ENCODE results near the gene BRSK2.
"Not testable (repeated sequence)": the region's sequence is repeated elsewhere in the genome, so short reads cannot be mapped to it uniquely, and the experiment has no call there.

The BRSK2 gene

DNA sequence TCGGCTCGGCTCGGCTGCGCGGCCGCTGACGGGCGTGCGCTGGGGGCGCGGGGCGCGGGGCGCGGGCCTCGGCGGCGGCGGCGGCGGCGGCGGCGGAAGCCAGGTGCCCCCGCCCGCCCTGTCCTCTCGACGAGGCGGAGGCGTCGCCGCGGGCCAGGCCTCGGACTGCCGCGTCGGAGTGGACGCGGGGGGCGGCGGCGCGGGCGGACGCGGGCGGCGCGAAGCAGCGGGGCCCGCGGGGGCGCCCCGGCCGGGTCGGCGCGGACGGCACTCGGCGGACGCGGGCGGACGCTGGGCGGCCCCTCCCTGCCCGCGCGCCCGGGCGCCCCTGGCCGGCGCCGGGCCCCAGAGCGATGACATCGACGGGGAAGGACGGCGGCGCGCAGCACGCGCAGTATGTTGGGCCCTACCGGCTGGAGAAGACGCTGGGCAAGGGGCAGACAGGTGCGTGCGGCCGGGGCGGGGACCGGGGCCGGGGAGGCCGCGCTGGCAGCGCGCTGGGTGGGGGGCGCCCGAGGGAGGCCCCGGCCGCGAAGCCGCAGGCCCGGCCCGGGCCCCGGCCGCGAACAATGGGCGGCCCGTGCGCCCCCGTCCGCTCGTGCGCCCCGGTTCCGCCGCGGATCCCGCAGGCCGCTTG lies at the start of gene BRSK2:
BRSK2 (plus strand) TSS at position 3 of the 637 bp plus-strand sequence; CDS start at position 354, 351 bp downstream.
- DNase-seq: no peak

DNA sequence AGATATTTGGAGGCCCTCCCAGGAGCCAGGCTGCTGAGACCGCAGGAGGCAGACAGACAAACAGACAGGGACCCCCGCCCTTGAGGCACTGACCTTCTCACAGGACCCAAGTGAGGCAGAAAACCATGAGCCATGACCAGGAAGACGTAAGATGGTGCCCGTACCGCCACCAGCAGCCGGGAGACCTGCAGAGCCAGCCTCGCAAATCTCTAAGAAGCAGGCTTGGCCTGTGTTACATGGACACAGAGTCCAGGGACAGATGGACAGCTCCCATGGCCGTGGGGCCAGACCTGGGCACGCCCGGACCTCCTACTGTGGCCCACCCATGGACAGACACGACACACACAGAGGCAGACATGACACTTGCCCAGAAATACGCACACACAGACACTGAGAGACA lies 49.6 kb upstream of the BRSK2 start:
- no peak for DNase-seq

DNA sequence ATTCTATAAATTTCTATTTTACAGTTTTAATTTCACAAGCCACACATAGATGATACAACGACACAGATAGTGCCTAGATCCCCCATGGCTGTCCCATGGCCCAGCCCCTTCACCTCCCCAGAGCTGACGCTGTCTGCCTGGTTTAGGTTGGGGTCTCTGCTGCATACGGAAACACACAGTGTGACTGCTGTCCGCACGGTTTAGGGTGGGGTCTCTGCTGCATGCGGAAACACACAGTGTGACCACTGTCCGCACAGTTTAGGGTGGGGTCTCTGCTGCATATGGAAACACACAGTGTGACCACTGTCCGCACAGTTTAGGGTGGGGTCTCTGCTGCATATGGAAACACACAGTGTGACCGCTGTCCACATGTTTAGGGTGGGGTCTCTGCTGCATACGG lies 48.5 kb upstream of the BRSK2 start:
- not testable (repeated sequence) for DNase-seq

DNA sequence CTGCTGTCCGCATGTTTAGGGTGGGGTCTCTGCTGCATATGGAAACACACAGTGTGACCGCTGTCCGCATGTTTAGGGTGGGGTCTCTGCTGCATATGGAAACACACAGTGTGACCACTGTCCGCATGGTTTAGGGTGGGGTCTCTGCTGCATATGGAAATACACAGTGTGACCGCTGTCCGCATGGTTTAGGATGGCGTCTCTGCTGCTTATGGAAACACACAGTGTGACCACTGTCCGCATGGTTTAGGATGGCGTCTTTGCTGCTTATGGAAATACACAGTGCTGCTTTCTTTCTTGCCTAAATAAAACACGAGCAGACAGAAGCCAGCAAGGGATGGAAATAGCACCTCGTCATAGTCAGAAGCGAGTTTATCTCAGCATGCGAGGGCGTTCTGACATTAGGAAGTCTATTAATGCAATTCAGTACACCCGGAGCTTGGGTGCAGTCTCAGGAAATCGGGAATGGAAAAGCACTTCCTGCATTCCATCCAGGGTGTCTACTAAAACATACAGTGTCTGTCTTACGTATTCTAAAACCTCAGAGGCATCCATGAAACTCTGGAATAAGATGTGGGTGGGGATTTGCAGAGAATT lies 47.7 kb upstream of the BRSK2 start:
- DNase-seq: no peak

DNA sequence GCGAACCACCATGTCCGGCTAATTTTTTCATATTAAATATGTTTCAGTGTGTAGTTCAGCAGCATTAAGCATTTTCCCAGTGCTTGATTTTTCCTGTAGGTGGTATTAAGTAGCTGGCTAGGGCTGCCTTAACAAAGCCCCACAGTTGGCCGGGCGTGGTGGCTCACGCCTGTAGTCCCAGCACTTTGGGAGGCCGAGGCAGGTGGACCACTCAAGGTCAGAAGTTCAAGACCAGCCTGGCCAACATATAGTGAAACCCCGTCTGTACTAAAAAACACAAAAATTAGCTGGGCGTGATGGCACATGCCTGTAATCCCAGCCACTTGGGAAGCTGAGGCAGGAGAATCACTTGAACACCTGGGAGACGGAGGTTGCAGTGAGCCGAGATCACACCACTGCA lies 46.8 kb upstream of the BRSK2 start:
- no peak for DNase-seq

DNA sequence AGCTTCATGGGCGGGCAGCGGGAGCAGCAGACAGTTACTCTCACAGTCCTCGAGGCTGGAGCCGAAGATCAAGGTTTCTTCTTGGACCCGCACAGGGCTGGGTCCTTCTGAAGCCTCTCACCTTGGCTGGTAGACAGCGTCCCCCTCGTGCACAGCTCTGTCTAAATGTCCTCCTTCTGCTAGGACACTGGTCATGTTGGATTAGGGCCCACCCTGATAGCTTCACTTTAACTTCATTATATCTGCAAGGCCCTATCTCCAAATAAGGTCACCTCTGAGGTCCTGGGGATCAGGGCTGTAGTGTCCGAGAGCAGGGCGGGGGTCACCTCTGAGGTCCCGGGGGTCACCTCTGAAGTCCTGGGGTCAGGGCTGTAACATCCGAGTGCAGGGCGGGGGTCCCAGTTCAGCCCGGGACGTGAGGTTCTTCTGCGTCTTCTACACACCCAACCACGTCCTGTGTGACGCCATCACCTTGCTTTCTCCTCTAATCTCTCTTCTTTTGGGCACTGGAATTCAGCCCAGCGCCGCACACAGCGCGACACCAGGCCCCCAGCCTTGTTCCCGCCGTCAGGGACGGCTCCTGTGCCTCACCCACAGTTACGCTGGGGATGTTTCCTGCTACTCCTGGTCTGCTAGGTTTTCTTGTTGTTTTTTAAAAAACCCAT lies 46.2 kb upstream of the BRSK2 start:
- DNase-seq: no peak

DNA sequence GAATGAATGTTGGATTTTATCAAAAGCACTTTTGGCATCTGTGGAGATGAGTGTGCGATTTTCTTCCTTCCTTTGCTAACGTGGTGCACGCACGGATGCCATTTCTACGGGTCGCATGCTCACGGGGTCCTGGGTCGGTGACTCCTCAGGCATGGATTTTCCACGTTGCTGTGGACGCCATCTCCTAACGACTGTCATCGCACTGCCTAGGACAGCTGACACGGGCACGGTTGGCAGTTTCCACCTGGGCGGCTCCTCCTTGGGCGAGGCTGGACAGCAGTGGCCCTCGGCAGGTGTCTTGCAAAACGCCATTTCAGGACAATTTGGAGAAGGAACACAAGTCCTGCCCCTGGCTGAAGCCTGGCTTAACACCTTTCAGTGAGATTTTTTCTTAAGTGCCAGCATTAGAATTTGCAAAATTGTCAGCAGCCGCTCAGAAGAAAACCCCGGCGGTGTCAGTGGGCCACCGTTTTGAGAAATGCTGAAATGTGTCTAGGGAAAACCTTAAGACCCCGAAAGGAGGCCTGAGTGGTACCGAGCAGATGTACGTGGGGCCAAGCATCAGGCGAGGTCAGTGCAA lies 45.6 kb upstream of the BRSK2 start:
- no peak for DNase-seq

DNA sequence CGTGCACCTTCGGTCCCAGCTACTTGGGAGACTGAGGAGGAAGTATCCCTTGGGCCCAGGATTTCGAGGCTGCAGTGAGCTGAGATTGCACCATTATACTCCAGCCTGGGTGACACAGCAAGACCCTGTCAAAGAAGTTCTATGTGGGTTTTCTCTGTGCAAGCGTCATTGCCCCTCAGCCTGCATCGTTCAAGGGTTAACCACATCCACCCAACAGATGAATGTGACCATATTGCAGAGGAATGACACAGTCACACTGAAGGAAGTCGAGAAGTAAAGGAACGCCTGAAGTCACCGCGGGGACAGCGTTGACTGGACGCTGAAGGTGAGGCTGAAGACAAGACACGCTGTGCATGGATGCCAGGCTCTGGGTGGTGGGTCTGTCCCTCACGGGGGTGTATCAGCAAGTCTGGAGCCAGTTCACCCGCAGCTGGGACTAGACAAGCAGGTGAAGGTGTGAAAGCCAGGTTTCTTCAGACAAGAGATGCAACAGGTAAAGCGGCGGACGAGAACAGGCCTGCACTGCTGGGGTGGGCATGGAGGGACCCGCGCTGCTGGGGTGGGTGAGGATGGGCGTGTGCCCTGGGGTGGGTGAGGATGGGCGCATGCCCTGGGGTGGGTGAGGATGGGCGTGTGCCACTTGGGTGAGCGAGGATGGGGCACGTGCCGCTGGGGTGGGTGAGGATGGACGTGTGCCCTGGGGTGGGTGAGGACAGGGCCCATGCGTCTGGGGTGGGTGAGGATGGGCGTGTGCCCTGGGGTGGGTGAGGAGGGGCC lies 43.8 kb upstream of the BRSK2 start:
- no peak for DNase-seq

DNA sequence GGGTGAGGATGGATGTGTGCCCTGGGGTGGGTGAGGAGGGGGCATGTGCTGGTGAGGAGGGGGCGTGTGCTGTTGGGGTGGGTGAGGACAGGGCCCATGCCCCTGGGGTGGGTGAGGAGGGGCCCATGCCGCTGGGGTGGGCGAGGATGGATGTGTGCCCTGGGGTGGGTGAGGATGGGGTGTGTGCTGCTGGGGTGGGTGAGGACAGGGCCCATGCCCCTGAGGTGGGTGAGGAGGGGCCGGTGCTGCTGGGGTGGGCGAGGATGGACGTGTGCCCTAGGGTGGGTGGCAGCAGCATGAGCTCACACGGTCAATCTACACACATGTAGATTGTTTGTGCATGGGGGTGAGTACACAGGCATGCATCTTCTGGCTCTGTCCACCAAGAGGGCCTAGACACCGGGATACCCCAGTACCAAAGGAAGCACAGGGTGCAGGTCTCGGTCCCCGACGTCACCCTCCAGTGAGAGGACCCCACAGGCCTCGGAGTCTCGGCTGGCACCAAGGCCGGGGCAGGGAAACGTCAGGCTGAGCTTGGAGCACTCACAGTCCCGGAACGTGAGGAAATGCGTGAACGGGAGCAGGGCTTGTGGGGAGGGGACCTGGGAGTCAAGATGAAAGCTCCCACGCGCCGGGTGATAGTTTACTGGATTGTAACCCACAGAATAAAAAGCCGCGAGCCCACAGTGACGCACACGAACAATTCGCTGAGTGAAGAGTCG lies 42.9 kb upstream of the BRSK2 start:
- no peak for DNase-seq

DNA sequence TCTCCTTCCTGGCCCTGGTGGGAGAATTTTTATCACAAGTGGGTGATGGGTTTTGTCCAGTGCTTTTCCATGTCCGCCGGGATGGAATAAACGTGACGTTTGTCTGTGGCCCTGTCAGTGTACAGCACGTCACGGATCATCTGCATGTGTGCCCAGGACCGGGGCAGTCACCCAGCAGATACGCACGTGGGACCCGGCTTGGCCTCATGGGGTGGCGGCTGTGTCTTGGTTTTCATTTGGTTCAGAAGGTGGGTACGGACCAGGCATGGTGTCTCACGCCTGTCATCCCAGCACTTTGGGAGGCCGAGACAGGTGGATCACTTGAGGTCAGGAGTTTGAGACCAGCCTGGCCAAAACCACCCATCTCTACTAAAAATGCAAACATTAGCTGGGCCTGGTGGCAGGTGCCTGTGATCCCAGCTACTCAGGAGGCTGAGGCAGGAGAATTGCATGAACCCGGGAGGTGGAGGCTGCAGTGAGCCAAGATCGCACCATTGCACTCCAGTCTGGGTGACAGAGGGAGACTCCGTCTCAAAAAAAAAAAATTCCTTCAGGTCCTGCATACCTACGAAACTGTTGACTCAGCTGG lies 42.2 kb upstream of the BRSK2 start:
- DNase-seq: not testable (repeated sequence)

DNA sequence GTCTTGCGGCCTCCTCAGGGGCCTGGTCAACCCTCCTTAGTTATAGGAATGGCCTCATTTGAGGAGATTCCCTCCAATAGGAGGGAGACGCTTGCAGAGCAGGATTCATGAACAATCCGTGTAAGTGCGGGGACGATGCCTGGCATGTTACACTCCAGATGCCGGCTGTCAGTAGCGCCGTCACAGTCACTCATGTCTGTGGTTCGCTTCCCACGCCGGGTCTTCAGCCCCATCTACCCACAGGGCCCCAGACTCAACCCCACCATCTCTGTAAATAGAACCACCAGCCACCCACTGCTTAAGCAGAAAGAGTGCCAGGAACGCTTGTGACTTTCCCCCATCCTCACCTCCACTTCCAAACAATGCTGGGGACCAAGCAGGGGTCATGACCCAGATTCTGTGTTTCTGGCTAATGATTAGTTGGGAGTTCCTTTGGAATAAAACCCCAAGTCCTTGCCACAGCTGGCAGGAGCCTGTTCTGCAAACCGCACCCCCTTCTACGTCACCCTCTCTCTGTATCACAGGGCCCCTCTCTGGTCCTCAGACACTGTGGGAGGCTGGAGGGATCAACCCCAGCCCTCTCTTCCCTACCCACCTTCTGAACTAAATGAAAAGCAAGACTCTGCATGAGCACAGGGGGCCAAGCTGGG lies 41.5 kb upstream of the BRSK2 start:
- no peak for DNase-seq

DNA sequence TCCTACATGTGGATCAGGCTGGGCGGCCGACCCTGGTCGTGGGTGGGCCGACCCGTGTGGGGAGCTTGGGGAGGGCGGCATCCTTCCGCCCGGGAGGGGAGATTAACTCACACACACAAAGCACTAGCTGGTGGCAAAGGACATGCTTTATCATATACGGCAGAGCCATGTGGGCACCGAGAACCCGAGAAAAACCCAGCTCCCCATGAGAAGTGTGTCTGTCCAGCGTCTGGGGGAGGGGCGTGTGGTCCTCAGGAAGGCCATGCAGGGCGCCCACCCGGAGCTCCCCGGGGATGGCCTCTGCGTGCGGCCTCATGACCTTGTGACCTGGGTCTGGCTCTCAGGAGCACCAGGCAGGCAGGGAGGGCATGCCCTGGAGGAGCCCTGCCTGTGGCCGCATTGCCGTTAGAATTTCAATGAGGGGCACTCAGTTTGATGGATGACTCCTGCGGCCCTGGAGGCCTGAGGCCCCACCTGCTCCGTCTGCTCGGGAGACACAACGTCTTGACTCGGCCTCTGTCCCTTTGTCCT lies 40.9 kb upstream of the BRSK2 start:
- DNase-seq: no peak

DNA sequence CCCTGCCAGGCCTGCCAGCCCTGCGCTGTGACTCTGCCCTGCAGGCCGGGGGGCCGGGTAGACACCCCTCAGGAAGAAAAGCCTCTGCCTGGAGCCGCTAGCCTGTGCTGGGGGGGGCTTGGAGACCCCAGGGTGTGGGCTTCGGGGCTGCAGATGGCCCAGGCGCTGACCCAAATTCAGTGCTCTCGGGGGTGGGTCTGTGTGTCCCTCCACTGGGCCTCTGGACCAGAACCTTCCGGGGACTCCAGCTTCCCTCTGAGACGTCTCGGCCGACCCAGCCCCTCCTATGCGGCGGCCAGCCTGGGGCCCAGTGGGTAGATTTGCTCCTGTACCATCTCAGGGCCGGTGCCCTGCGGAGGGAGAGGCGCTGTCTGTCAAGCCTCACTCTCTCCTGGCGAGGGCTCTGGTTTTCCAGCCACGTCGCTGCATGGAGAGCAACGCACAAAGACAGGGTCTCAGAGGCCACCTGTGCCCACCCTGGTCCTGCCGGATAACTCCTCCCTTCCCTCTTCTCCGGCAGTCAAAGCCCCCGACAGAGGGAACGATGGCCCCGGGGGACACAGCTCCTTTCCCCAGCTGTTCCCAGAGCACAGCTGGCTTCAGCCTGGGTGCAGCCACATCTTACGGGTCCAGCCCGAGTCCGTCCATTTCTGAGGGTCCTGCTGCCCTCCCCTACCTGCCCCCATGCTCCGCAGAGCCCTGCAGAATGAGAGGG lies 40.2 kb upstream of the BRSK2 start:
- DNase-seq: no peak

DNA sequence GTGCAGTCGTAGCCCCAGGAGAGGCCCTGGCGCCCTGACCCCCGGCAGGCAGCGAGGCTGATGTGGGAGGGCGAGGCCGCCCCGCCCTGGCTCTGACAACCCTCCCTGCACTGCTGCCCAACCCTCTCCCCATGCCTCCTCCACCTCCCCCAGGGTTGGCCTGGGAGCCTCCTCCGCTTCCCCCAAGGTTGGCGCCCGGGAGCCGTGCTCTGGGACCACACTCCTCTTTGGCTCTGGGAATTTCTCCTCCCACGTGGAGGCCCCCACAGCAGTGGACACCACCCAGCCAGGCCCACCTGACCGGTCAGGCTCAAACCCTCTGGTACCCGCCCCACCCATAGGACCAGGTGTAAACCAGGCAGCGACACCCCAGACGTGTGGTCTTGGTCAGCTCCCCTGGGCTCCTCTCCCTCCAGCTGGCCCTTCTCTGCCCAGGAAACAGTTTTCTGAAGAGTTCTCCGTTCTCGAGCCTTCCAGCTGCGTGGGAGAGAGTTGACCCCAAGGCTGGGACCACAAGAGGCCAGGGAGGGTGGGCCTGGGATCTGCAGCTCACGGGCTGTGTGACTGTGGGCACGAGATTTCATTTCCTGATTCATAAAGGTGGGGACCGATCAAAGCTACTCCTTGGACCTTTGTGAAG lies 39.5 kb upstream of the BRSK2 start:
- DNase-seq: no peak

DNA sequence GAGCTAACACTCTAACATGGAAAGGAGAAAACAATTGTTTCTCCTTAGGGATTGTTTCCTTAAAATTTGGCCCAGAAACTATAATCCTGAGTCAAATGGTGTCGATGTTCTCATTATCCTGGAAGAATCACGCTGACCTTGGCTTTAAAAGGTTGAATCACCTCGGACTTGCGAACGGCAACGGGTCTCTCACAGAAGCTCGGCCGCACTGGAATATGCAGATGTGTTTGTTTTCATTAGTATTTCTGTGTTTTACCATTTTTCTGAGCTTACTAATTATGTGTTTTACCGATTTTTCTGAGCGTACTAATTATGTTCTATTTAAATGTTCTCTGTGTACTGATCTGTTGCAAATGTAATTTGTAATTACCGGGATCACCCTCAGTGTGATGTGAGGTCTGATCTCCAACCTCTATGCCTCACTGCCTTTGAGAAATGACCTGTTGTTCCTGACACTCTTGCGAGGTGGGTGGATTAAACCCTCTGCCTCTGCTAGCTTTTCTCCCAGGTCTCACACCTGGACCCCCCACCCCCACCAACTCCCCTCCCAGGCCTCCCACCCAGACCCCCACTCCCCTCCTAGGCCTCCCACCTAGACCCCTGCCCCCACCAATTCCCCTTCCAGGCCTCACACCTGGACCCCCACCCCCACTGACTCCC lies 38.3 kb upstream of the BRSK2 start:
- no peak for DNase-seq

DNA sequence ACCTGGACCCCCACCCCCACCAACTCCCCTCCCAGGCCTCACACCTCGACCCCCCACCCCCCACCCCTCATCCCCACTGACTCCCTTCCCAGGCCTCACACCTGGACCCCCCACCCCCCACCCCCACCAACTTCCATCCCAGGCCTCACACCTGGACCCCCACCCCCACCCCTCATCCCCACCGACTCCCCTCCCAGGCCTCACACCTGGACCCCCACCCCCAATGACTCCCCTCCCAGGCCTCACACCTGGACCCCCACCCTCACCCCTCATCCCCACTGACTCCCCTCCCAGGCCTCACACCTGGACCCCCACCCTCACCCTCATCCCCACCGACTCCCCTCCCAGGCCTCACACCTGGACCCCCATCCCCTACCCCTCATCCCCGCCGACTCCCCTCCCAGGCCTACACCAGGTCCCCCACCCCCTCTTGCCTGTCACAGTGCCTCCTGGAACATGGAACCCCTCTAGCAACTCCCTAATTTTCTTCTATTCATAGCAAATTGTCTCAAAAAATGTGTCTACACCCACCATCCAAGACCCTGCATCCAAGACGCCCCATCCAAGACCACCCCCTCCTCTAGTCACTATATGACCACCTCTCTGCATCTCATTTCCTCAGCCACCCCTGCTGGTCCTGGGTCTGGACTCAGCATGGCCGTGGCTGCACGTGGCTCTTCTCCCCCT lies 36.9 kb upstream of the BRSK2 start:
- DNase-seq: no peak

DNA sequence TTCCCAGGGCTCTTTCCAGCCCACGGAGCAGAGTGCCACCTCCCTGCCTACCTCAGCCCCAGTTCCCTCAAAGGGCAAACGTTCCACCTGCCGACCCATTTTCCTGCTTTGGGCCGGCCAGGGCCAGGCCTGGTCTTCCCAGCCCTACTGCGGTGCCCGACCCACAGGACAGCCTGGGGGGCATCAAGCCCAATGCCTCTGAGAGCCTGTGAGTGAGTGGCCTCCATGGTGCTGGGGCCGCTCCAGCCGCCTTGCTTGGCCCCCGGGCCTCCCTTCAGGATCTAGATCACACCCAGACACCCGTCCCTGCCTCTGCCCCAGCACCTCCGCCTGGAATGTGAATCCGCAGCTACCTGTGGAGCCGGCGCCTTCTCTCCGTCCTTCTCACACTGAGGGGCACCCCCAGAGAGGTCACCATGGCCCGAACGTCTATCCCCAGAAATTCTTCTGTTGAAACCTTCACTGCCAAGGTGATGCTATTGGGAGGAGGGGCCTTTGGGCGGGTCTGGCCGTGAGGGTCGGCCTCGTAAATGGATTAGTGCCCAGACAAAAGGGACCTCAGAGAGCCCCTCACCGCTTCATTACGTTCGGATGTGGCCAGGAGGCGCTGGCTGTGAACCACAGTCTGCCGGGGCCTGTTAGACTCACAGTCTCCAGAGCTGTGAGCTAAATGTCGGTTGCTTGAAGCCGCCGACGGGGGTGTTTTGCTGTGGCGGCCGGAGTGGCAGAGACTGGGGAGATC lies 36.2 kb upstream of the BRSK2 start:
- no peak for DNase-seq

Data from NCI-H510A (cell line).